ENCODE results near the gene ZNF581. TPM values are rescaled to one million over a fixed set of nuclear protein-coding genes. Genes with fewer than 3 reads are reported as not detected.

Gene ZNF581
- total RNA-seq, 1 experiment from 2014 or later, result 37.5 TPM

DNA sequence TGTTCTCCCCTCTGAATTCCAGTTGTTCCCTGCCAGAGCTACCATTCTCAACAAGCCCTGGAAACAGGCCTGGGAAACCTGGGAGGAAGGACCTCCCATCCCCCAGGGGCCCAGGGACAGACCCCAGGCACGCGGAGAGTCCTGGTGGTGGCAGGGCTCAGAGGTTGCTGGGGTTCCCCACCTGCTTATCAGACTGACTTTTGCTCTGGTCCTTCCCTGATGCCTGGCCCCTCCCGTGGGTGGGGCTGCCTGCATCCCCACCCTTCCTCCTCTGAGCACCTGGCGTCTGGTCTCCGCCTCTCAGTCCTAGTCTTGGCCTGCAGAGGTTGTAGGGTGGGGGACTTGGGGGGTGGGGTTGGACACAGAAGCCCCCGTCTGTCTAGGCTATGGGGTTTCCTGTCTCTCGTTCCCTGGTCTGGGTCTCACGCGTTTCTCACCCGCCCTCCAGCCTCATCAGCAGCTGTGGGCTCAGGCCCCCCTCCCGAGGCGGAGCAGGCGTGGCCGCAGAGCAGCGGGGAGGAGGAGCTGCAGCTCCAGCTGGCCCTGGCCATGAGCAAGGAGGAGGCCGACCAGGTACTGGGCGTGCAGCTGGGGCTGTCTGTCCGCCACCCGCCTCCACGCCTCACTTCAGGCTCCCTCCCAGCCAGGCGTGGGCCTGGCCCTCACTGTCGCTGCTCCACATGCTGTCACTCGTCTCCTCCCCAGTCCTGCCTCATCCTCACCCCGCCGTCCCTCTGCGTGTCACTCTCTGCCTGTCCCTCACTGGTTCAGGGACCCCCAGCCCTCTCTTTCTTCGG is 45.2 kb downstream of the ZNF581 start:
- POLR2A ChIA-PET (ENCODE audit: unreplicated experiment), result no interaction called here
- Histone ChIP-seq H4K20me1 (ENCODE audit: low read length) (peaks cover 18% of the 10 kb centered on the region; the same call in 1 of the 2 replicates), H3K27ac (ENCODE audit: low read length) (no peak overlapping the region), H3K9me3 (ENCODE audit: low read length) (no peaks in the 10 kb centered on the region), H2AFZ (ENCODE audit: low read length) (no peak overlapping the region), H3K27me3 (ENCODE audit: low read length) (no peaks in the 10 kb centered on the region), H3K79me2 (ENCODE audit: low read length) (peaks cover 32% of the 10 kb centered on the region), H3K36me3 (ENCODE audit: low read depth, low read length) (peaks cover 49% of the 10 kb centered on the region), H3K9me2 (replicated peaks; ENCODE audit: low read length) (no peaks in the 10 kb centered on the region), H3K4me2 (ENCODE audit: low read length) (no peak overlapping the region), H3K4me3 (ENCODE audit: low read length) (no peak overlapping the region), H3K4me1 (ENCODE audit: insufficient read depth, low read length) (no peaks in the 10 kb centered on the region), H3F3A (ENCODE audit: low read length, unreplicated experiment) (no peaks in the 10 kb centered on the region), H3K9ac (ENCODE audit: low read length) (no peak overlapping the region)
- intact Hi-C loops (cut with micrococcal nuclease), result no loop called here
- TF ChIP-seq, protein P1, sequence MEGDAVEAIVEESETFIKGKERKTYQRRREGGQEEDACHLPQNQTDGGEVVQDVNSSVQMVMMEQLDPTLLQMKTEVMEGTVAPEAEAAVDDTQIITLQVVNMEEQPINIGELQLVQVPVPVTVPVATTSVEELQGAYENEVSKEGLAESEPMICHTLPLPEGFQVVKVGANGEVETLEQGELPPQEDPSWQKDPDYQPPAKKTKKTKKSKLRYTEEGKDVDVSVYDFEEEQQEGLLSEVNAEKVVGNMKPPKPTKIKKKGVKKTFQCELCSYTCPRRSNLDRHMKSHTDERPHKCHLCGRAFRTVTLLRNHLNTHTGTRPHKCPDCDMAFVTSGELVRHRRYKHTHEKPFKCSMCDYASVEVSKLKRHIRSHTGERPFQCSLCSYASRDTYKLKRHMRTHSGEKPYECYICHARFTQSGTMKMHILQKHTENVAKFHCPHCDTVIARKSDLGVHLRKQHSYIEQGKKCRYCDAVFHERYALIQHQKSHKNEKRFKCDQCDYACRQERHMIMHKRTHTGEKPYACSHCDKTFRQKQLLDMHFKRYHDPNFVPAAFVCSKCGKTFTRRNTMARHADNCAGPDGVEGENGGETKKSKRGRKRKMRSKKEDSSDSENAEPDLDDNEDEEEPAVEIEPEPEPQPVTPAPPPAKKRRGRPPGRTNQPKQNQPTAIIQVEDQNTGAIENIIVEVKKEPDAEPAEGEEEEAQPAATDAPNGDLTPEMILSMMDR (conservative IDR thresholded peaks at IDR 0.05; ENCODE audit: low read depth, low read length), result no peak
- TF ChIP-seq EZH2 (IDR thresholded peaks at IDR 0.05; ENCODE audit: low read length, unreplicated experiment), result no peak
- BruUV-seq (replicated peaks), result no TSS peak
- ATAC-seq, result peak; percentile 16; the same call in 1 of the 2 replicates
- CTCF ChIA-PET, result no interaction called here
- no peak for DNase-seq

DNA sequence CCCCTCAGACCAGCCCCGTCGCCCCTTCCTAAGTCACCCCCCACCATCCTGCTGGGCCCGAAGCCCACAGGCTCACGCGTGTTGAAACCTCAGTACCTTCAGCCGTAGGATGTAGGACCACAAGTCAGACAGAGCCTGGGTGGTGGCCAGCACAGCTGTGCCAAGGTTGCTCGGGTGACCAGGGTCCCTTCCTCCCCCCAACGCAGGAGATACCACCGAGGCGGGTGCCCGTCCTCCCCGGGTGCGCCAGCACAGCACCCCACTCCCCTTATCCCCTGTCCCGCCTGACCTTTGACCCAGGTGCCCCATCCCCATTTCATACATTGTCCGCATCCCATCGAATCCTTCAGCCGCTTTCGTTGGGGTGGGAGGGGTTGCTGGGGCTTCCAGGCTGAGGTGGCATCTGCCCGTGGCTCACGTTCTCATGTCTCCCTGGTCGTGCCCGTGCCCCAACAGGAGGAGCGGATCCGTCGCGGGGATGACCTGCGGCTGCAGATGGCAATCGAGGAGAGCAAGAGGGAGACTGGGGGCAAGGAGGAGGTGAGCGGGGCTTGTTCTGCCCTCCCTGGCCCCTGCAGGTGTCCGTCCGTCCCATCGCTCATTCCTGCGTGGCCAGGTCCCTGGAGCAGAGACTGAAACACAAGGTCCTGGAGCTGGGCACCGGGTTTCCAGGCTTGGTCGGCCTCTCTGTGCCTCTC is 46.1 kb downstream of the ZNF581 start:
- Histone ChIP-seq H3K36me3 (ENCODE audit: low read depth, low read length) (peaks cover 47% of the 10 kb centered on the region), H3K9me3 (ENCODE audit: low read length) (no peaks in the 10 kb centered on the region), H3F3A (ENCODE audit: low read length, unreplicated experiment) (no peaks in the 10 kb centered on the region), H4K20me1 (ENCODE audit: low read length) (peaks cover 10% of the 10 kb centered on the region; the same call in 1 of the 2 replicates), H3K79me2 (ENCODE audit: low read length) (peaks cover 22% of the 10 kb centered on the region), H3K4me2 (ENCODE audit: low read length) (no peak overlapping the region), H2AFZ (ENCODE audit: low read length) (no peak overlapping the region), H3K9me2 (replicated peaks; ENCODE audit: low read length) (no peaks in the 10 kb centered on the region), H3K27ac (ENCODE audit: low read length) (no peak overlapping the region), H3K27me3 (ENCODE audit: low read length) (no peaks in the 10 kb centered on the region), H3K4me3 (ENCODE audit: low read length) (no peak overlapping the region), H3K9ac (ENCODE audit: low read length) (no peak overlapping the region), H3K4me1 (ENCODE audit: insufficient read depth, low read length) (no peaks in the 10 kb centered on the region)
- intact Hi-C loops (cut with micrococcal nuclease), result no loop called here
- ChIA-PET POLR2A (ENCODE audit: unreplicated experiment) (no interaction called here), CTCF (no interaction called here)
- DNase-seq (no peak), ATAC-seq (no peak)
- no TSS peak for BruUV-seq (replicated peaks)
- TF ChIP-seq EZH2 (IDR thresholded peaks at IDR 0.05; ENCODE audit: low read length, unreplicated experiment) (no peak), EZH2phosphoT487 (IDR thresholded peaks at IDR 0.05; ENCODE audit: borderline replicate concordance, low read length) (no peak)
- TF ChIP-seq, protein P1 (conservative IDR thresholded peaks at IDR 0.05; ENCODE audit: low read depth, low read length), result no peak
